GM21423 (cell line): ENCODE data around the gene CDH5.

Experiments
- ATAC-seq: cut with Tn5 transposase; IDR thresholded peaks from one replicate; pipeline ENCODE4 v1.9.1; 2021; ENCODE audit warnings: mild to moderate bottlenecking, moderate library complexity; ENCODE audit not compliant: unreplicated experiment

CDH5 gene

GRCh38 chr16:66416136-66416535, 49.6 kb downstream of the CDH5 start:
- ATAC-seq: no peak

DNA sequence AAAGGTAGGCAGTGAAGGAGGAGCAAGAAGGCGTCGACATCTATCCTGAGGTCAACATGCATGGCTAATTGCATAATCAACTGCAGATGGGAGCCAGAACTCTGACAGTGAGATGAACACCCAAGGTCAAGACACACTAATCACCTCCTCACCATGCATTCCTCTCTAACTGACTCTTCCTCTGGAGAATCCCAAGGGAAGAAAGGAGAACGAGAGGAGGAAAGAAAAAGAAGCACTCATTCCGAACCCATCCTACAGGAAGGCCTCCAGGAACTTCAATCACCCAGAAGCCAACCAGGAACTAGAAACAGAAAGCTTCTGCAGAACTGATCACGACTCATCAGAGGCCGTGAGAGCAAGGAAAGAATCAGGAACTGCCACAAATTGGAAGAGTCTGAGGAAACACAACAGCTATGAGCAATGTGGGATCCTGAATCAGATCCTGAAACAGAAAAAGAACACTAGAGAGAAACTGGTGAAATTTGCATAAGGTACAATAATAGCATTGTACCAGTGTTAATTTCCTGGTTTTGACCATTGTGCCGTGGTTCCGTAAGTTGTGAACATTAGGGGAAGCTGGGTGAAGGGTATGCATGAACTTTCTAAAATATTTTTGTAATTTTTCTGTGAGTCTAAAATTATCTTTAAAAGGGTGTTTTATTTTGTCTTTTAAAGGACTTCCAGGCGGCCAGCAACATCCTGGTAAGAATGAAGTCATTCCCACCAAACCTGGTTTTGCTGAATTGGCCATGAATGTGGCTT, 50.6 kb downstream of the CDH5 start:
- no peak for ATAC-seq

DNA sequence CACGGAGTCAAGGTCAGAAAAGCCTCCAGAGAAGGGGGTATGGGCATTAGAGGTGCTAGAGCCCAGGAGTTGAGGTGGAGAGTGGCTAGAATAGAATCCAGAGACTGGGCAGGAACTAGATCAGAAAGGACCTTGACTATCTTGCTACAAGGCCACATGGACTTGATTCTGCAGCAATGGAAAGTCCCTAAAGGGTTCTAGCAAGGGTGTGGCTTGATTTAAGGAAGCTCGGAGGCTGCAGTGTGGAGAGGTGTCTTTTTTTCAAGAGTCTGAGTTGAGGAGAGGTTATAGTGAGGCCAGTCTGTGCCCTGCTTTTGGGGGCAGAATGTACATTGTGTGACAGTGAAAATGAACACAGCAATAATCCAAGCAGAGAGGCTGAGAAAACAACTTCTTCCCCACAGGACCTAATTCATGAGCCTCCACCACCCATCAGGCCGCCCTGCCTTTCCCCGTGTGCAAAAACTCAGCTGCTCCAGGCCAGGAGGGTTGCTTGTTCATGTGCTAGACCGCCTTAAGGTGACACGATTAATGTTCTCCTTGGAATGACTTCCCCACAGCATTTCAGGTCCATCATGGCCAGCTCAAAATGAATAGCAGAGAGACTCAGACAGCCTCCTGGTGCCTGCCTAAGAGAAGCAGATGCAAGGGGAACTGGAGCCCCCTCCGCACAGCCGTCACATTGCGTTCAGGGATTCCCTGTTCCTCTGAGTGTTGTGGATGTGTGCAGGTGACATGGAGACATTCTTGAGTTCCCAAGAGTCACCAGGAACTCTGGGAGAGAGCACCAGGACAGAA, 51.9 kb downstream of the CDH5 start:
- no peak for ATAC-seq

DNA sequence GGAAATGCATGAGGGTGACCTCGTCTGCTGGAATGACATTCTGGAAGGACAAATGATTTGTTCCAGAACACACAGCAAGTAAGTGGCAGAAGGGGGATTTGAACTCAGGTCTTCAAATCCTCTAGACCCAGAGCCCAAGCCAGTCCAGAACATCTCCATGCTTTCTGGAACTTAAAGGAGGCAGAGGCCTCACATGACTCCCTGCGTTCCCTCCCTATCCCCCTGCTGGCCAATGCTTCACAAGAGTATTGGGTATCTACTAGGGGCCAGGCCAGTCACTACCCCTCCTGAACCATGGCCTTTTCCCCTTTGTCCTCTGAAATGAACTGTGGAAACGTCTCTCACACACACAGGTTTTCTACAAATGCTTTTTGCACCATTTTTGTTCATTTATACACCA, 53.0 kb downstream of the CDH5 start:
- ATAC-seq: no peak

DNA sequence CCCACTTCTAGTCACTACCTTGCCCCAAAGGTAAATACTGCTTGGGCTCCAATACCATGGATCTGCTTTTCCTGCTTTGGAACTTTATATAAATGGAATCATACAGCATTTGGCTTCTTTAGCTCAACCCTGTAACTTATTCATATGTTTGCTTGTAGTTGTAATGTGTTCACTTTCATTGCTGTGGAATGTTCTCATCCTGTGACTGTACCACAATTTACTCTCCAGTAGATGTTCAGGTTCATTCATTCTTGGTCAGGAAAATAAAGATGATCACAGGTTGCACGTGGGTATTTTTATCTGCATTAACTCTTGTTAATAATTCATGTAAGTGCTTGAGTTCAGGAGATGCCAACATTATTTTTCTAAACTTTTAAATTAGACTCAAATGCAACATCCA, 53.9 kb downstream of the CDH5 start:
- no peak for ATAC-seq

DNA sequence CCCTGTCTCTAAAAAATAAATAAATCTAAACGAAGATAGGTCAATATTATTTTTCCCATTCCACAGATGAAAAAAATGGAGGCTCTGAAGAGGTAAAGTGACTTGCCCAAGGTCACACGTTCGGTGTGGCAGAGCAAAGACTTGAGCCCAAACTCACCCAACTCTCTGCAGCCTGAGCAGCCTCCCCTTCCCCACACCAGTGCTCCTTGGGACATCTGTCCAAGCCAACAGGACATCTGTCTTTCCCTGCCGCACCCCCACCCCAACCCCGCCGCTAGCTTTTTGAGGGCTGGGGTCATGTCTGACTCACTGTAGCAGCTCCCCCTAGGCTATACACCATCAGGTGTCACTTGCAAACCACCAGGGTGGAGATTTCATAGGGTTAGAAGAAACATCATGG, 55.4 kb downstream of the CDH5 start:
- ATAC-seq: no peak

DNA sequence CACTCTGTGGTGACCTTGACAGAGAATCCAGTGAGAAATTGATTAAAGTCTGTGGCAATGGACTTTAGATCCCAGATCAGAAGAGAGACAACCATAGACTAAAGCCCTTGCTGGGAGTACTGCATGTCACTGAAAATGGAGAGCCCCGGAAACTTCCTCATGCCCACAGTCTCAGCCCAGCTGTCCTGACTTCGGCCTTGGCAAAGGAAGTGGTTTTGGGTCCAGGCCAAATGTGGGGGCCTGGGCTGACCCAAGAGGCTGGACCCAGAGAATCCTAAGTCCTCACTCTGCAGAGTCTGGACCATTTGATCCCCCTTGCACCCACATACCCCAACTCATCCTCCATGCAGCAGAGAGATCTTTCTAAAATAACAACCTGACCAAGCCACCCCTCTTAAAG, 55.9 kb downstream of the CDH5 start:
- no peak for ATAC-seq

DNA sequence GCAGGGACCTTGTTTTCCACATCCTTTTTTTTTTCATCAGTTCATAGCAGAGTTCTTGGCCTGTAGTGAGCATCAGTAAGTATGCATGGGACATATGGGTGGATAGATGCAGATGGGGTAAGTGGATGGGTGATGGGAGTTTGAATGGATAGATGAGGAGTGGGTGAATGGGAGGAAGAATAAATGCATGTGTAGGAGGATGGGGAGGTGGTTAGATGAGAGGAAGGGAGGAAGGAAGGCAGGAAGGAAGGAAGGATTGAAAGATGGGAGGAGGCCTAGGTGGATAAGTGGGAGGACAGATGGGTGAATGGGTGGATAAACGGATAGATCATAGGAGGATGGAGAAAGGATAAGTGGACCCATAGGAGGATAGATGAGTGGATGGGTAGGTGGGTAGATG, 56.7 kb downstream of the CDH5 start:
- ATAC-seq: no peak

GRCh38 chr16:66425651-66426050, 59.2 kb downstream of the CDH5 start:
- no peak for ATAC-seq

GRCh38 chr16:66426112-66427035, 59.9 kb downstream of the CDH5 start:
- ATAC-seq: no peak

DNA sequence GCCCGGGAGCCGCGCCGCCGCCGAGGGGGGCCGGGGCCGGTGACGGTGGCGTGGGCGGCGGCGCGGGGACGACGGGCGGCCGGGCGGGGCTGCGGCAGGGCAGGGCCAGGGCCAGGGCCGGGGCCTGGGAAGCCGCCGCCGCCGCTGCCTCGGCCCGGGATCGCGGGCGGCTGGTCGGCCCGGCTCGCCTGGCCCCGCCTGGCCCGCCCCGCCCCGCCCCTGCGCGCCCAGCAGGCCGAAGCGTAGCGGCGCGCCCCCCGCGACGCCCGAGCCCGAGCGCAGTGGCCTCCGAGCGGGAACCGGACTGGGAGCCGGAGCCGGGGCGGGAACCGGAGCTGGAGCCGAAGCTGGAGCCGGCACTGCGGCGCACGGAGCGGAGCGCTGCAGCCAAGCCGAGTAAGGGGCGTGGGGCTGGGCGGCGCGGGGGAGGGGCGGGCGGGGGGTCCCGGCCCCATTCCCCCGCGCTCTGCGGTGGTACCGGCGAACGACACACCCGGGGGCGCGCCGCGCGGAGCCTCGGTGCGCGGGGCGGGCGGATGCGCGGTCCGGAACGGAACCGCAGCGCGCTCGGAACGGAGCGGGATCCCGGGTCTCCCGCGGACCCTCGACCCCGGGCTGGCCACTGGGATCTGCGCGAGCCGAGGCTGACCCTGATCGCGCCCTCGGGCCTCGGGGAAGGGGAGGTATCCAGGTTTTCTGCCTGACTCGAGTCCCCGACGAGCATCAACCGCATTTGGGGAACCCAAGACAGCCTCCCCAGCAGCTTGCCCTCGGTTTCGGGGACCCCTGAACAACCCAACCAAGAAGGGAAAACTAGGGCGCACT, 60.8 kb downstream of the CDH5 start, which contains the start of gene BEAN1:
TSS of gene BEAN1 (plus strand) at position 260 of the 825 bp plus-strand sequence. CDS start 10,382 bp downstream, outside the sequence.
- no peak for ATAC-seq

GRCh38 chr16:66427871-66428681, 61.6 kb downstream of the CDH5 start:
- no peak for ATAC-seq

GRCh38 chr16:66428682-66429251, 62.3 kb downstream of the CDH5 start:
- ATAC-seq: no peak

- ATAC-seq: no peak
Measured at GRCh38 chr16:66429290-66429962, 62.9 kb downstream of the CDH5 start.

GRCh38 chr16:66430214-66430613, 63.7 kb downstream of the CDH5 start:
- no peak for ATAC-seq

DNA sequence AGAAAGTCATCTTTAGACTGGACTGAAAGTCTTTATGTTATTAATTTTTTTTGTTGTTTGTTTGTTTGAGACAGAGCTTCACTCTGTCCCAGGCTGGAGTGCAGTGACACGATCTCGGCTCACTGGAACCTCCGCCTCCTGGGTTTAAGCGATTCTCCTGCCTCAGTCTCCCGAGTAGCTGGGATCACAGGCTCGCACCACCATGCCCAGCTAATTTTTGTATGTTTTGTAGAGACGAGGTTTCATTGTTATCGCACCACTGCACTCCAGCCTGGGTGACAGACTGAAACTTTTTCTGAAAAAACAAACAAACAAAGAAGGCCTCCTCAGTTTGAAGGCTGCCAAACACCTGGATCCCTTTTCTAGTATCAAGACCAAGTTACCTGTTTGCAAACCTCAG, 65.3 kb downstream of the CDH5 start:
- no peak for ATAC-seq

DNA sequence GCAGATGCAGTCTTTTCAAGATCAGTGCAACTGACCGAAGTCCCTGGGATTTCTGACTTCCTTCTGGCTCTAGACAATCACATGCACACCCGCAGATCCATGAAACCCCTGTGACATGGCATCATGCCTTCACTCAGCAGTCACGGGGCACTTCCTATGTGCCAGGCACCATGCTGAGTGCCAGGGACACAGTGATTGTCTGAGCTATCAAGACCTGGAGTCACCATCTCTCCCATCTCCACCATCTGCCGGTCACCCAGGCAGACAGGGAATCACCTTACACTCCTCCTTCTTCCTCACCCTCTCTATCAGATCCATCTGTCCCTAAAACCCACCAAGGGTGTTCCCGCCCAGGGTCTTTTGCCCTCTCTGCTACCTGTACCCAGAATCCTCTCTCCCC, 65.9 kb downstream of the CDH5 start:
- ATAC-seq: no peak

DNA sequence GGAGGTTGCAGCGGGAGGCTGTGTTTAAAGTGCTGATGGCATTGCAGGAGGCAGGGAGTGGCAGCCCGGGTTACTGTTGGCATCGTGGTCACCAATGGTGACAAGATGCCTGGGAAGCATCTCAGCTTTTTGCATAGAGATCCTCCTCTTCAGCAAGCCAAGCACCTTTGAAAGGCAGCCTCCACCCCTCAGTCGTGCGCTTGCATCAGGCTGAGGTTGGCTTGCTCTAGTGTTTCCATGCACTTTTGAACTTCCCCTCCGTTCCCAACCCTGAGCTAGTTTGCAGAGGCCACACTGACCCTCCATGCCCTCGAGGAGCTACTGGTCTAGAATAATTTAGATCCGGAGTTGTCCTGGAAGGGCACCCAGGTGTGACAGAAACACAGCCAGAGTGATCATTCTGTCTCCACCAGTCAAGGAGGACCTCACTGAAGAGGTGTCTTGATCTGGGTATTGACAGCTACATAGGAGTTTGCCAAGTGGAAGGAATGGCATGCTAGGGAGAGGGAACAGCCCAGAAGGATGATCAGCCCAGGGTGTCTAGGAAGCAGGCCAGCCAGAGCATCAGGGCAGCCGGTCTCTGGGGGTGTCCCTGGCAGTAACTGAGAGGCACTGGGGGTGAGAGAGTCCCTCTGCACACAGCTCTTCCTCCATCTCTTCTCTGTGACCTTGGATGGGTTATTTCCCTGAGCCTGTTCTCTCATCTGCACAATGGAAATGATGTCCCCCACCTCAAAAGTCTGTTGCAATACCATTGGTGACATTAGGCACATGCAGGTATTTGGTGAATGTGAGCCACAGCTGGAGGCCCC, 68.3 kb downstream of the CDH5 start:
- no peak for ATAC-seq
